ENCODE data around the gene RALGAPA1.

Gene RALGAPA1

DNA sequence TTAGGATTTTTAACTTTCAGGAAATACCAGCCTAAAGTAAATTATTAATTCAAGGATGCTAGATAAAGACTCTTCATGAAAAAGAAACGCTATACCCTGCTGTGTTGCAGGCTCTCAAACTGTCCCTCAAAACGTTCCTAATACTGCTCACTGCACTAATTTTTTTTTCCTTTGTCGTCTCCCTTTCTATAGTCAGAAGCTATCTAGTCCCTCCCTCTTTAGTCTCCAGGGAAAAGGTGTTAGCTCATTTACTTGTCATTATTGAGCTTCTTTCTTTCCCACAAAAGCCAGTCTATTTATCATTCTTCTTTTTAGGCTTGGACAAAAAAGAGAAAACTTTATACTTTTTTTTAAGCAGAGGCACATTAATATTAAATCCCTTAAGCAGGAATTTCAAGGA is 305.4 kb downstream of the RALGAPA1 start:
- Histone ChIP-seq H3K9ac (ENCODE audit: low read depth, low read length) (no peak overlapping the region), H4K20me1 (ENCODE audit: insufficient read depth, low read length) (no peaks in the 10 kb centered on the region), H3K9me3 (ENCODE audit: insufficient read depth, low read length, severe bottlenecking) (no peaks in the 10 kb centered on the region), H2AFZ (ENCODE audit: low read depth, low read length) (no peak overlapping the region), H3K27me3 (ENCODE audit: insufficient read depth, low read length, poor library complexity) (peaks cover 2% of the 10 kb centered on the region), H3K79me2 (ENCODE audit: insufficient read depth, low read length) (no peaks in the 10 kb centered on the region), H3K4me2 (ENCODE audit: insufficient read depth, low read length) (no peak overlapping the region), H3K4me1 (ENCODE audit: insufficient read depth, low read length) (no peaks in the 10 kb centered on the region), H3K4me3 (ENCODE audit: low read depth in 1 of 2, low read length in 2 of 2) (no peak overlapping the region), H3K36me3 (ENCODE audit: insufficient read depth, low read length) (no peaks in the 10 kb centered on the region), H3K27ac (ENCODE audit: low read length) (no peak overlapping the region)
- no peak for DNase-seq
- no peak for ATAC-seq (ENCODE audit: insufficient read depth, low read depth)
- no peak for TF ChIP-seq EZH2 (IDR thresholded peaks at IDR 0.05; ENCODE audit: borderline replicate concordance, low read depth, low read length, severe bottlenecking)
- TF ChIP-seq, protein P1, sequence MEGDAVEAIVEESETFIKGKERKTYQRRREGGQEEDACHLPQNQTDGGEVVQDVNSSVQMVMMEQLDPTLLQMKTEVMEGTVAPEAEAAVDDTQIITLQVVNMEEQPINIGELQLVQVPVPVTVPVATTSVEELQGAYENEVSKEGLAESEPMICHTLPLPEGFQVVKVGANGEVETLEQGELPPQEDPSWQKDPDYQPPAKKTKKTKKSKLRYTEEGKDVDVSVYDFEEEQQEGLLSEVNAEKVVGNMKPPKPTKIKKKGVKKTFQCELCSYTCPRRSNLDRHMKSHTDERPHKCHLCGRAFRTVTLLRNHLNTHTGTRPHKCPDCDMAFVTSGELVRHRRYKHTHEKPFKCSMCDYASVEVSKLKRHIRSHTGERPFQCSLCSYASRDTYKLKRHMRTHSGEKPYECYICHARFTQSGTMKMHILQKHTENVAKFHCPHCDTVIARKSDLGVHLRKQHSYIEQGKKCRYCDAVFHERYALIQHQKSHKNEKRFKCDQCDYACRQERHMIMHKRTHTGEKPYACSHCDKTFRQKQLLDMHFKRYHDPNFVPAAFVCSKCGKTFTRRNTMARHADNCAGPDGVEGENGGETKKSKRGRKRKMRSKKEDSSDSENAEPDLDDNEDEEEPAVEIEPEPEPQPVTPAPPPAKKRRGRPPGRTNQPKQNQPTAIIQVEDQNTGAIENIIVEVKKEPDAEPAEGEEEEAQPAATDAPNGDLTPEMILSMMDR (IDR thresholded peaks at IDR 0.05; ENCODE audit: borderline replicate concordance, extremely low read depth, low read length, poor library complexity, severe bottlenecking), result no peak

DNA sequence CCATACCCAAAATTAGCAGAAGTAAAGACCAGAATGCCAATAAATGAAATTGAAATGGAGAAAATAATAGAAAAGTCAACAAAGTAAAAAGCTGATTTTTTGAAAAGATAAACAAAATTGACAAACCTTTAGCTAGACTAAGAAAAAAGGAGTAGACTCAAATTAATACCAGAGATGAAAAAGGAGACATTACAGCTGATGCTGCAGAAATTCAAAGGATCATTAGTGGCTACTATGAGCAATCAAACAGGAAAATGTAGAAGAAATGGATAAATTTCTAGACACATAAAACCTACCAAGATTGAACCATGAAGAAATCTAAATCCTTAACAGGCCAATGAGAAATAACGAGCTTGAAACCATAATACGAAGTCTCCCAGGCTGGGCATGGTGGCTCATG is 309.9 kb downstream of the RALGAPA1 start:
- TF ChIP-seq, protein P1 (IDR thresholded peaks at IDR 0.05; ENCODE audit: borderline replicate concordance, extremely low read depth, low read length, poor library complexity, severe bottlenecking), result no peak
- no peak for TF ChIP-seq EZH2 (IDR thresholded peaks at IDR 0.05; ENCODE audit: borderline replicate concordance, low read depth, low read length, severe bottlenecking)
- H3K27ac ChIP-seq (ENCODE audit: low read length), result no peak overlapping the region
- no peak overlapping the region for H3K9ac ChIP-seq (ENCODE audit: low read depth, low read length)
- no peaks in the 10 kb centered on the region for H3K36me3 ChIP-seq (ENCODE audit: insufficient read depth, low read length)
- H3K4me3 ChIP-seq (ENCODE audit: low read depth in 1 of 2, low read length in 2 of 2), result no peak overlapping the region
- H3K4me1 ChIP-seq (ENCODE audit: insufficient read depth, low read length), result no peaks in the 10 kb centered on the region
- no peak overlapping the region for H2AFZ ChIP-seq (ENCODE audit: low read depth, low read length)
- H3K79me2 ChIP-seq (ENCODE audit: insufficient read depth, low read length), result no peaks in the 10 kb centered on the region
- DNase-seq (no peak), ATAC-seq (ENCODE audit: insufficient read depth, low read depth) (no peak)
- no peaks in the 10 kb centered on the region for H3K9me3 ChIP-seq (ENCODE audit: insufficient read depth, low read length, severe bottlenecking)
- no peaks in the 10 kb centered on the region for H4K20me1 ChIP-seq (ENCODE audit: insufficient read depth, low read length)
- H3K4me2 ChIP-seq (ENCODE audit: insufficient read depth, low read length), result no peak overlapping the region
- H3K27me3 ChIP-seq (ENCODE audit: insufficient read depth, low read length, poor library complexity), result peaks cover 2% of the 10 kb centered on the region

DNA sequence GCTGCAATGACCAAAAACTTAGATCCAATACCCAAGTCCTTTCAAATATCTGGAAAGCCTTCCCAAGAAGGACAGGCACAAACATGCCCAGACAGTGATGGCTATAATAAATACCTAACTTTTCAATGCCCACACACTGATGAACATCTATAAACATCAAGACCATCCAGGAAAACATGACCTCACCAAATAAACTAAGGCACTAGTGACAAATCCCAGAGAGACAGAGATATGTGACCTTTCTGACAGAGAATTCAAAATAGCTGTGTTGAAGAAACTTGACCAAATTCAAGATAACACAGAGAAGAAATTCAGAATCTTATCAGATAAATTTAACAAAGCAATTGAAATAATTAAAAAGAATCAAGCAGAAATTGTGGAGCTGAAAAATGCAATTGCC is 313.8 kb downstream of the RALGAPA1 start:
- TF ChIP-seq EZH2 (IDR thresholded peaks at IDR 0.05; ENCODE audit: borderline replicate concordance, low read depth, low read length, severe bottlenecking), result no peak
- TF ChIP-seq, protein P1 (IDR thresholded peaks at IDR 0.05; ENCODE audit: borderline replicate concordance, extremely low read depth, low read length, poor library complexity, severe bottlenecking), result no peak
- no peak for ATAC-seq (ENCODE audit: insufficient read depth, low read depth)
- H2AFZ ChIP-seq (ENCODE audit: low read depth, low read length), result no peak overlapping the region

GRCh38 chr14:35492569-35493014 is 316.5 kb downstream of the RALGAPA1 start:
- no peaks in the 10 kb centered on the region for H3K9me3 ChIP-seq (ENCODE audit: insufficient read depth, low read length, severe bottlenecking)
- no peaks in the 10 kb centered on the region for H3K36me3 ChIP-seq (ENCODE audit: insufficient read depth, low read length)
- H3K27ac ChIP-seq (ENCODE audit: low read length), result no peak overlapping the region

More for the DNA sequence above, 313.8 kb downstream of the RALGAPA1 start:
- H3K4me3 ChIP-seq (ENCODE audit: low read depth in 1 of 2, low read length in 2 of 2), result no peak overlapping the region
- no peaks in the 10 kb centered on the region for H3K36me3 ChIP-seq (ENCODE audit: insufficient read depth, low read length)
- H3K9me3 ChIP-seq (ENCODE audit: insufficient read depth, low read length, severe bottlenecking), result no peaks in the 10 kb centered on the region
- H3K79me2 ChIP-seq (ENCODE audit: insufficient read depth, low read length), result no peaks in the 10 kb centered on the region
- no peaks in the 10 kb centered on the region for H3K4me1 ChIP-seq (ENCODE audit: insufficient read depth, low read length)
- H3K27me3 ChIP-seq (ENCODE audit: insufficient read depth, low read length, poor library complexity), result no peaks in the 10 kb centered on the region
- no peak for DNase-seq
- no peaks in the 10 kb centered on the region for H4K20me1 ChIP-seq (ENCODE audit: insufficient read depth, low read length)
- H3K4me2 ChIP-seq (ENCODE audit: insufficient read depth, low read length), result no peak overlapping the region
- H3K9ac ChIP-seq (ENCODE audit: low read depth, low read length), result no peak overlapping the region
- no peak overlapping the region for H3K27ac ChIP-seq (ENCODE audit: low read length)

More at GRCh38 chr14:35492569-35493014, 316.5 kb downstream of the RALGAPA1 start:
- H2AFZ ChIP-seq (ENCODE audit: low read depth, low read length), result no peak overlapping the region
- no peaks in the 10 kb centered on the region for H3K79me2 ChIP-seq (ENCODE audit: insufficient read depth, low read length)
- H3K4me2 ChIP-seq (ENCODE audit: insufficient read depth, low read length), result no peak overlapping the region
- DNase-seq (no peak), ATAC-seq (ENCODE audit: insufficient read depth, low read depth) (no peak)
- H3K27me3 ChIP-seq (ENCODE audit: insufficient read depth, low read length, poor library complexity), result no peaks in the 10 kb centered on the region
- H3K4me1 ChIP-seq (ENCODE audit: insufficient read depth, low read length), result no peaks in the 10 kb centered on the region
- TF ChIP-seq, protein P1 (IDR thresholded peaks at IDR 0.05; ENCODE audit: borderline replicate concordance, extremely low read depth, low read length, poor library complexity, severe bottlenecking), result no peak
- no peak for TF ChIP-seq EZH2 (IDR thresholded peaks at IDR 0.05; ENCODE audit: borderline replicate concordance, low read depth, low read length, severe bottlenecking)
- no peaks in the 10 kb centered on the region for H4K20me1 ChIP-seq (ENCODE audit: insufficient read depth, low read length)
- H3K4me3 ChIP-seq (ENCODE audit: low read depth in 1 of 2, low read length in 2 of 2), result no peak overlapping the region
- no peak overlapping the region for H3K9ac ChIP-seq (ENCODE audit: low read depth, low read length)

Data from DND-41 (cell line).